AG09309 (cell line): ENCODE data around the gene GALNT10.

Experiments
- DNase-seq: peaks from one replicate; pipeline ENCODE4 v3.0.0-alpha.2; 2010; ENCODE audit warnings: low read depth
- H3K4me3 ChIP-seq: 2 replicates; pipeline ENCODE4 v1.5.1; 2011; ENCODE audit warnings: mild to moderate bottlenecking, low read depth, low read length, moderate library complexity; ENCODE audit not compliant: control insufficient read depth
- TF ChIP-seq, protein P1 (sequence below): IDR thresholded peaks from 2 replicates; pipeline ENCODE4 v1.5.1; 2011; ENCODE audit warnings: mild to moderate bottlenecking, low read depth, low read length, inconsistent platforms; ENCODE audit not compliant: insufficient read depth, control insufficient read depth; ENCODE audit errors: missing control alignments

The GALNT10 gene

GRCh38 chr5:154249826-154250225 lies 59.3 kb downstream of the GALNT10 start:
- no peak for DNase-seq
- no peak overlapping the region for H3K4me3 ChIP-seq
- TF ChIP-seq, protein P1, sequence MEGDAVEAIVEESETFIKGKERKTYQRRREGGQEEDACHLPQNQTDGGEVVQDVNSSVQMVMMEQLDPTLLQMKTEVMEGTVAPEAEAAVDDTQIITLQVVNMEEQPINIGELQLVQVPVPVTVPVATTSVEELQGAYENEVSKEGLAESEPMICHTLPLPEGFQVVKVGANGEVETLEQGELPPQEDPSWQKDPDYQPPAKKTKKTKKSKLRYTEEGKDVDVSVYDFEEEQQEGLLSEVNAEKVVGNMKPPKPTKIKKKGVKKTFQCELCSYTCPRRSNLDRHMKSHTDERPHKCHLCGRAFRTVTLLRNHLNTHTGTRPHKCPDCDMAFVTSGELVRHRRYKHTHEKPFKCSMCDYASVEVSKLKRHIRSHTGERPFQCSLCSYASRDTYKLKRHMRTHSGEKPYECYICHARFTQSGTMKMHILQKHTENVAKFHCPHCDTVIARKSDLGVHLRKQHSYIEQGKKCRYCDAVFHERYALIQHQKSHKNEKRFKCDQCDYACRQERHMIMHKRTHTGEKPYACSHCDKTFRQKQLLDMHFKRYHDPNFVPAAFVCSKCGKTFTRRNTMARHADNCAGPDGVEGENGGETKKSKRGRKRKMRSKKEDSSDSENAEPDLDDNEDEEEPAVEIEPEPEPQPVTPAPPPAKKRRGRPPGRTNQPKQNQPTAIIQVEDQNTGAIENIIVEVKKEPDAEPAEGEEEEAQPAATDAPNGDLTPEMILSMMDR, result no peak

DNA sequence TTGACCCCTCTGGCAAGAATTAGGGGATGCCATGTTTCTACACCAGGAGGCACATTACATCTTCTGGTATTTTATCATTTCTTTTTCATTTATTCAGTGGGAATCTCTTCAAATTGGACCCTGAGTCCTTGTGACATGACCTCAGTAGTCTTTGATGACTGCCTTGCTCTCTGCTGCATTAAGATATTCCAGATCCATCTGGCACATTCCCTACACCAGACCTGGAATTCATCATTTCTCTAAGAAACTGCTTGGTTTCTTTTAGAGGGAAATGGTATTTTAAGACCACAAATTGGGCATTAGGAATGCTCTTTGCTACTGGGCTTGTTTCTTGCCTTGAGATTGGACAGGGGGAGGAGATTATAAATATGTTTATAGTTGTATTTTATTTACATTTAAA lies 61.0 kb downstream of the GALNT10 start:
- no peak for DNase-seq
- no peak overlapping the region for H3K4me3 ChIP-seq
- TF ChIP-seq, protein P1, result no peak

DNA sequence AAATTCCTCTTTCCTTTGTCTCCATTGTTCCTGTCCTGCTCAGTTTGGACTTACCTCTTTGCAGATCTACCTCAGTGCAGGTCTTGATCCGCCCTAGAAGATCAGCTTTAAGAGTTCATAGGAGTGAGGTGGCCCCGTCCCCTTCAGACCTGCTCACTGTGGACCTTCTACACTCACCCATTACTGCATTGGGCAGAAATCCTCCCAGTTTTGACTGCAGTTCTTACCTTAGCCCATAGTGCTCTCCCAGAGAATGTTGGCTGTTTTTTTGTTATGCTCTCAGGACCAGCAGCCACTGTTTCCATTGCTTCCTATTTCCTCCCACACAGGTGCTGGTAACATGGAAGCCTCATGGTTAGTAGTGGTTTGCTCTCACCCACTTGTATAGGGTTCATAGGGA lies 63.3 kb downstream of the GALNT10 start:
- DNase-seq, result no peak
- TF ChIP-seq, protein P1, result no peak
- H3K4me3 ChIP-seq, result no peak overlapping the region

DNA sequence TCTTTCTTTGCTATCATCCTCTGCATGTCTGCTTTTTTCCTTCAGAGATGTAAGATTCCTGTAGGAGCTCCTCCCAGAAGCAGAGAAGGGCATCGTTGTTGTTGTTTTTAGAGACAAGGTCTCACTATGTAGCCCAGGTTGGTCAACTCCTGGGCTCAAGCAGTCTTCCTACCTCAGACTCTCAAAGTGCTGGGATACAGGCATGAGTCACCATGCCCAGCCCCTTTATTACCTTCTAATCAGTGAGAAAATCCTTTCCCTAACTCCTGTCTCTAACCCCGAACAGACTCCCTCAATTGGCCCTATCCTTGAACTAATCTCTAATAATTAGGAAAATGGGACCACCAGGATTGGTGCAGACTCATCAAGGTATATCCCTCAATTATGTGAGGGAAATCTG lies 64.4 kb downstream of the GALNT10 start:
- TF ChIP-seq, protein P1, result no peak
- no peak for DNase-seq
- no peak overlapping the region for H3K4me3 ChIP-seq

DNA sequence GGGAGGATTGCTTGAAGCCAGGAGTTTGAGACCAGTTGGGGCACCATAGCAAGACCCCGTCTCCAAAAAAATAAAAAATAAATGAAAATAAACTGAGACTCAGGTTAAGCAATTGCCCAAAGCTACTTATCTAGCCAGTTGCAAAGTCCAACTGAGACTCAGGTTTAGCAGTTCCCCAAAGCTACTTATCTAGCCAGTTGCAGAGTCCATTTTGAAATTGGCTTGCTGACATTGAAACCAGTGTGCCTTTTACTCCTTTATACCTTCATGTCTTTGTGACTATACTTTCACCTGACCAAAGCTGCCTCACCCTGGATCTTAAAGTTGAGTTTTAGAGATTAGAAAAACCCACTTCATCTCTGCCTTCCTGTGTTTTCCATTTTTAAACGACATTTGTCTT lies 66.5 kb downstream of the GALNT10 start:
- DNase-seq, result no peak
- TF ChIP-seq, protein P1, result no peak
- H3K4me3 ChIP-seq, result no peak overlapping the region

DNA sequence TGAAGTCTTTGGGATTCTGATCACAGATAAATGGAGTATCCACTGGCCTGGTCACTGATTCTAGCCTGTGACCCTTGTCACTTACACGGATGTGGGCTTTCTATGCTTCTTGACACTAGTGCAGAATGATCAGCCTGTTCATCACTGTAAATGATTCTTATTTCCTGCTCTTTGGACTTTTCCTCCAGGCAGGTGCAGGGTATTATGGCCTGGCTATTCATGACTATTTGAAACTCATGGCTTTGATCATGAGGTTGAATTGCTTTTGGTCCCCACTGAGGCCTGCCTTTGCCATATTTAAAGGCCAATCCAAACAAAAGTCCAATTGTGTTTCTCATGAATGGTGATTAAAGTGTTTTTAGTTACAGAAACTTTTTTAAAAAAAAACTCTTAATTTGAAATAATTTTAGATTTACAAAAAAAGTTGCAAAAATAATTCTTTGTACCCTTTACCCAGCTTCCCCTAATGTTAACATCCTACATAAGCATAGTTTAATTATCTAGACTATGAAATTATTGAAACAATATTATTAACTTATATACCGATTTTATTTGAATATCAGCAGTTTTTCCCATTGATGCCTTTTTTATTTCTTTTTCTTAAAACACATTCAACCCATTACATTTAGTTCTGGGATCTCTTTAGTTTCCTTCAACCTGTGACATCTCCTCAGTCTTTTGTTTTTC lies 68.1 kb downstream of the GALNT10 start:
- no peak overlapping the region for H3K4me3 ChIP-seq
- TF ChIP-seq, protein P1, result no peak
- DNase-seq, result no peak
